Thoracic aorta (tissue), 2 donors: ENCODE measurements around the gene MAGI1. TPM values are rescaled to one million over a fixed set of nuclear protein-coding genes. Genes with fewer than 3 reads are reported as not detected.
"Not testable (repeated sequence)": the region's sequence is repeated elsewhere in the genome, so short reads cannot be mapped to it uniquely, and the experiment has no call there.

Source experiments
- ATAC-seq: fragments of 150-250 bp; one replicate; pipeline ENCODE4 v1.8.0; 2017; ENCODE audit warnings: low read depth; ENCODE audit not compliant: insufficient number of reproducible peaks, low FRiP score
- DNase-seq: peaks from one replicate; pipeline ENCODE4 v3.0.0-alpha.2; 2020; ENCODE audit warnings: low spot score
- H3K27ac ChIP-seq, 2 donors: fragments of 200-600 bp; sonication (generic); 1 replicate in 1 of 2; 2 replicates in 1 of 2; pipeline ENCODE4 v1.5.1; 2016; ENCODE audit warnings: mild to moderate bottlenecking in 2 of 2, moderate library complexity in 2 of 2
- H3K27me3 ChIP-seq: fragments of 200-600 bp; sonication (generic); replicated peaks from 2 replicates; pipeline ENCODE4 v1.6.0; 2016; ENCODE audit warnings: mild to moderate bottlenecking; ENCODE audit not compliant: insufficient read depth
- H3K36me3 ChIP-seq: fragments of 200-600 bp; sonication (generic); one replicate; pipeline ENCODE4 v1.5.1; 2016
- H3K4me1 ChIP-seq, 2 donors: fragments of 200-600 bp; sonication (generic); 1 replicate in 1 of 2; 2 replicates in 1 of 2; pipeline versions ENCODE4 v1.5.1 to v1.6.0; 2016; ENCODE audit warnings: low read depth in 2 of 2, mild to moderate bottlenecking in 1 of 2; ENCODE audit not compliant: control insufficient read depth in 1 of 2
- H3K4me3 ChIP-seq: fragments of 200-600 bp; sonication (generic); 2 replicates; pipeline ENCODE4 v1.5.1; 2016; ENCODE audit warnings: mild to moderate bottlenecking
- H3K9me3 ChIP-seq: fragments of 200-600 bp; sonication (generic); 2 replicates; pipeline ENCODE4 v1.5.1; 2016
- CTCF ChIP-seq: fragments of 200-600 bp; sonication (generic); IDR thresholded peaks from one replicate; pipeline ENCODE4 v1.5.1; 2019; ENCODE audit warnings: antibody characterized with exemption
- total RNA-seq, 2 donors: library from RNA; depleted of rRNA; stranded (reverse); fragments of >200 nt; gene quantifications; one replicate each; pipeline versions ENCODE4 v1.1.0 to v1.2.3, GENCODE V29; 2016

MAGI1 gene
- total RNA-seq, 2 donors from 2014 or later, result 48.2 to 88.5 TPM

GRCh38 chr3:65521032-65521431, 517.7 kb downstream of the MAGI1 start:
- no peak for ATAC-seq
- Histone ChIP-seq H3K27ac (no peak overlapping the region), H3K9me3 (no peaks in the 10 kb centered on the region), H3K36me3 (no peaks in the 10 kb centered on the region), H3K4me3 (no peak overlapping the region), H3K4me1 (peaks cover 0 to 8% of the 10 kb centered on the region in 2 donors), H3K27me3 (no peaks in the 10 kb centered on the region)
- TF ChIP-seq CTCF, result no peak
- no peak for DNase-seq

- Histone ChIP-seq H3K27ac (no peak overlapping the region), H3K4me3 (no peak overlapping the region), H3K9me3 (no peaks in the 10 kb centered on the region), H3K4me1 (no peaks in the 10 kb centered on the region), H3K27me3 (no peaks in the 10 kb centered on the region), H3K36me3 (no peaks in the 10 kb centered on the region)
- DNase-seq (no peak), ATAC-seq (no peak)
- no peak for TF ChIP-seq CTCF
Observed at GRCh38 chr3:65516998-65517397, 521.7 kb downstream of the MAGI1 start.

- H3K4me1 ChIP-seq, DNase-seq, H3K27ac ChIP-seq, H3K36me3 ChIP-seq, H3K9me3 ChIP-seq, H3K27me3 ChIP-seq, ATAC-seq, H3K4me3 ChIP-seq: not testable (repeated sequence)
Observed at GRCh38 chr3:65514317-65514716, 524.4 kb downstream of the MAGI1 start.

- not testable (repeated sequence) for H3K27me3 ChIP-seq, DNase-seq, H3K36me3 ChIP-seq, H3K4me1 ChIP-seq, H3K9me3 ChIP-seq, H3K27ac ChIP-seq, ATAC-seq
- H3K4me3 ChIP-seq, result peak overlapping the region; percentile 35
Observed at GRCh38 chr3:65509423-65509794, 529.3 kb downstream of the MAGI1 start.

- Histone ChIP-seq H3K27ac (no peak overlapping the region), H3K36me3 (no peaks in the 10 kb centered on the region), H3K4me1 (no peaks in the 10 kb centered on the region), H3K27me3 (no peaks in the 10 kb centered on the region), H3K4me3 (peak overlapping the region; percentile 35), H3K9me3 (no peaks in the 10 kb centered on the region)
- ATAC-seq (no peak), DNase-seq (no peak)
- TF ChIP-seq CTCF, result no peak
Observed at GRCh38 chr3:65508750-65509422, 529.8 kb downstream of the MAGI1 start.

GRCh38 chr3:65507437-65507836, 531.3 kb downstream of the MAGI1 start:
- no peak for TF ChIP-seq CTCF

More at GRCh38 chr3:65507437-65507836, 531.3 kb downstream of the MAGI1 start:
- H3K9me3 ChIP-seq, result no peaks in the 10 kb centered on the region
- no peaks in the 10 kb centered on the region for H3K4me1 ChIP-seq
- ATAC-seq, result no peak
- no peak overlapping the region for H3K27ac ChIP-seq
- no peak overlapping the region for H3K4me3 ChIP-seq
- DNase-seq, result no peak
- no peaks in the 10 kb centered on the region for H3K27me3 ChIP-seq
- no peaks in the 10 kb centered on the region for H3K36me3 ChIP-seq
